SK-N-MC (cell line): Measurements from ENCODE around the gene L3HYPDH.

Source experiments
- EZH2 ChIP-seq: fragments of 200-600 bp; sonication (generic); IDR thresholded peaks from one replicate; pipeline ENCODE4 v1.6.1; 2017; ENCODE audit warnings: antibody characterized with exemption
- POLR2AphosphoS5 ChIP-seq: IDR thresholded peaks from 2 replicates; pipeline ENCODE4 v1.6.1; 2012; ENCODE audit warnings: mild to moderate bottlenecking, low read depth, low read length, borderline replicate concordance

DNA sequence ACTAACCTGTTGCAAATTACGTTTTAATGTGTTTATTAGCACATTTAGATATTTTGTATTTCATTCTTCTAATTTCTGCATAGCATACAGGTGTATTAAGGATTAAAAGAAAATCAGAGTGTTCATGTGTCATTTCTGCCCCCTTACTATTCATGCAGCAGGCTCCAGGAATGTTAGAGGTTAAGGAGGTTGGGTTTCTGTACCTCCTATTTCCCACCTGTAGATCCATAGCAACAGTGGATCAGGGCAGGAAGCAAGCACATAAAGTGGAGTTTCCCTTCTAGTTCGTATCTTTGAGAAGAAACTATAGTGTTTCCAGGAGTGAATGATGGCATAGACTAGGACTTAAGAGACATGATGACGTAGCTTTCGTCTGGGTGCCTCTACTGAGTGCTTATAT lies 19.0 kb upstream of the L3HYPDH start:
- no peak for TF ChIP-seq EZH2
- TF ChIP-seq POLR2AphosphoS5 = no peak
